GM12865 (cell line): Measurements from ENCODE around the gene BCOR.

Experiments used
- DNase-seq: peaks from one replicate; pipeline ENCODE4 v3.0.0; 2010; ENCODE audit warnings: low read depth
- H3K4me3 ChIP-seq: 2 replicates; pipeline ENCODE4 v1.5.1; 2011; ENCODE audit warnings: mild to moderate bottlenecking, low read depth, low read length, control low read depth
- CTCF ChIP-seq: IDR thresholded peaks from 2 replicates; pipeline ENCODE4 v1.5.1; 2011; ENCODE audit warnings: low read length, control low read depth, low read depth, inconsistent platforms; ENCODE audit not compliant: insufficient read depth; ENCODE audit errors: missing control alignments

BCOR gene

GRCh38 chrX:40097504-40098263 lies at the start of gene BCOR:
Gene BCOR, minus strand, starts transcription at chrX:40097958. Its CDS starts 20,029 bp downstream, at chrX:40077929.
- no peak for TF ChIP-seq CTCF
- H3K4me3 ChIP-seq = peak within 1 kb of the TSS; percentile 74
- peak; percentile 85 for DNase-seq

- no peak for DNase-seq
- TF ChIP-seq CTCF = no peak
- no peak overlapping the region for H3K4me3 ChIP-seq
These were observed 49.6 kb upstream of the BCOR start for GRCh38 chrX:40147126-40147952.

- peak overlapping the region; percentile 2; the same call in 1 of the 2 replicates for H3K4me3 ChIP-seq
- peak; percentile 28 for DNase-seq
- TF ChIP-seq CTCF = no peak
These were observed 48.7 kb upstream of the BCOR start for GRCh38 chrX:40146262-40147125.

GRCh38 chrX:40145923-40146261 lies 48.1 kb upstream of the BCOR start:
- H3K4me3 ChIP-seq = no peak overlapping the region; the same call in 1 of the 2 replicates
- TF ChIP-seq CTCF = no peak
- DNase-seq = no peak

GRCh38 chrX:40145001-40145922 lies 47.5 kb upstream of the BCOR start:
- H3K4me3 ChIP-seq = no peak overlapping the region
- no peak for DNase-seq
- no peak for TF ChIP-seq CTCF

- H3K4me3 ChIP-seq = no peak overlapping the region
- no peak for TF ChIP-seq CTCF
- no peak for DNase-seq
These were observed 46.8 kb upstream of the BCOR start for GRCh38 chrX:40144576-40144975.
